Body of pancreas (tissue), 4 donors: ENCODE measurements around the gene TRPM7.

Experiments
- POLR2A ChIP-seq, 3 donors: fragments of 450-650 bp; IDR thresholded peaks; one replicate each; pipeline ENCODE4 v1.6.1; 2016; ENCODE audit warnings: antibody characterized with exemption in 3 of 3, mild to moderate bottlenecking in 2 of 3
- TF ChIP-seq, protein P1 (sequence below), 7 experiments: fragments of 450-650 bp in 4 of 7; fragments of 200-600 bp in 3 of 7; sonication (generic) in 3 of 7; IDR thresholded peaks; one replicate each; pipeline ENCODE4 v1.5.1; 2016 to 2019; ENCODE audit warnings: antibody characterized with exemption in 7 of 7

DNA sequence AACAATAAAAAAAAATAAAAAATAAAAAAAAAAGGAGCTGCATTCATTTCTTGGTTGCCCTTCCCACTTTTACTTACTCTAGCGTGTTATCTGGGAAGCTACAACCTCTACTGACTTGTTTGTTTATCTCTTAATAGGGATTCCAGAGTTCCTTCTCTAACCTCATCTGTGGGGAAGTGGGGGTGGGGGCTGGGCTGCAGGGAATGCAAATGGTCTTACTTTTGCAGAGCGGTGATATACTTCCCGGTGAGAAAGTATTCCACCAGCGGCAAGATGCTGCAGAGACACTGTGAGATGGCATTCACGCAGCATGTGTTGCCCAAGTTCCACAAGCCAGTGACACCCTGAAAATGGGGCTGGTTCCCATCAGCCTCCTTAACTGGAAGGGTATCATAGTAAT, 142.2 kb downstream of the TRPM7 start:
- TF ChIP-seq, protein P1, sequence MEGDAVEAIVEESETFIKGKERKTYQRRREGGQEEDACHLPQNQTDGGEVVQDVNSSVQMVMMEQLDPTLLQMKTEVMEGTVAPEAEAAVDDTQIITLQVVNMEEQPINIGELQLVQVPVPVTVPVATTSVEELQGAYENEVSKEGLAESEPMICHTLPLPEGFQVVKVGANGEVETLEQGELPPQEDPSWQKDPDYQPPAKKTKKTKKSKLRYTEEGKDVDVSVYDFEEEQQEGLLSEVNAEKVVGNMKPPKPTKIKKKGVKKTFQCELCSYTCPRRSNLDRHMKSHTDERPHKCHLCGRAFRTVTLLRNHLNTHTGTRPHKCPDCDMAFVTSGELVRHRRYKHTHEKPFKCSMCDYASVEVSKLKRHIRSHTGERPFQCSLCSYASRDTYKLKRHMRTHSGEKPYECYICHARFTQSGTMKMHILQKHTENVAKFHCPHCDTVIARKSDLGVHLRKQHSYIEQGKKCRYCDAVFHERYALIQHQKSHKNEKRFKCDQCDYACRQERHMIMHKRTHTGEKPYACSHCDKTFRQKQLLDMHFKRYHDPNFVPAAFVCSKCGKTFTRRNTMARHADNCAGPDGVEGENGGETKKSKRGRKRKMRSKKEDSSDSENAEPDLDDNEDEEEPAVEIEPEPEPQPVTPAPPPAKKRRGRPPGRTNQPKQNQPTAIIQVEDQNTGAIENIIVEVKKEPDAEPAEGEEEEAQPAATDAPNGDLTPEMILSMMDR (IDR thresholded peaks at IDR 0.05) = no peak
- no peak for TF ChIP-seq POLR2A (IDR thresholded peaks at IDR 0.05)
